Kidney (tissue), 14 donors: ENCODE measurements around the gene MYBBP1A. TPM values are rescaled to one million over a fixed set of nuclear protein-coding genes. Genes with fewer than 3 reads are reported as not detected.
A peak's percentile ranks its signal among the peaks of the same experiment; 100 is the strongest.

Experiments
- DNase-seq, 5 donors: peaks; one replicate each; pipeline ENCODE4 v3.0.0-alpha.2; 2013 to 2020
- FAIRE-seq: peaks from 2 replicates; lab custom pipeline; 2012; peaks lifted over from hg19 to GRCh38; lab: Jason Lieb, UNC
- H3K27ac ChIP-seq, 2 donors: one replicate each; pipeline ENCODE4 v1.7.0; 2013; ENCODE audit warnings: low read depth in 2 of 2, low read length in 2 of 2, inconsistent platforms in 1 of 2
- H3K27me3 ChIP-seq: one replicate; pipeline ENCODE4 v1.7.1; 2013; ENCODE audit warnings: low read length, inconsistent platforms; ENCODE audit not compliant: control insufficient read depth, insufficient read depth
- H3K36me3 ChIP-seq, 3 donors: one replicate each; pipeline versions ENCODE4 v1.7.0 to v1.7.1; 2013; ENCODE audit warnings: low read length in 3 of 3, control low read depth in 1 of 3, inconsistent platforms in 1 of 3; ENCODE audit not compliant: insufficient read depth in 3 of 3, control insufficient read depth in 2 of 3
- H3K4me1 ChIP-seq, 3 donors: one replicate each; pipeline versions ENCODE4 v1.7.0 to v1.7.1; 2013; ENCODE audit warnings: low read length in 3 of 3, inconsistent platforms in 1 of 3, low read depth in 1 of 3; ENCODE audit not compliant: control insufficient read depth in 2 of 3, insufficient read depth in 2 of 3
- H3K4me3 ChIP-seq, 3 donors: one replicate each; pipeline versions ENCODE4 v1.7.0 to v1.8.1; 2013; ENCODE audit warnings: low read length in 3 of 3, control low read depth in 1 of 3, inconsistent platforms in 1 of 3
- H3K9ac ChIP-seq, 3 donors: one replicate each; pipeline versions ENCODE4 v1.7.0 to v1.7.1; 2013; ENCODE audit warnings: low read length in 3 of 3, control low read depth in 1 of 3, inconsistent platforms in 1 of 3
- H3K9me3 ChIP-seq, 3 donors: one replicate each; pipeline versions ENCODE4 v1.7.0 to v1.7.1; 2013; ENCODE audit warnings: low read length in 3 of 3, control low read depth in 1 of 3, inconsistent platforms in 1 of 3; ENCODE audit not compliant: control insufficient read depth in 2 of 3, insufficient read depth in 1 of 3
- CTCF ChIP-seq: IDR thresholded peaks from 3 replicates; pipeline ENCODE4 v1.5.1; 2012; ENCODE audit warnings: mild to moderate bottlenecking, moderate library complexity, borderline replicate concordance; ENCODE audit not compliant: insufficient read depth; ENCODE audit errors: extremely low read depth
- intact Hi-C: fragments of 100-400 bp; cut with DNase I; formaldehyde crosslinking; loops from one replicate; pipeline ENCODE4 v1.11.1; 2022
- polyA plus RNA-seq: library from polyadenylated mRNA; stranded (reverse); fragments of 350-450 nt; fragmentation: Illumina TruSeq; extraction: RNeasy Lipid Tissue Mini Kit (QIAGEN cat#74804); gene quantifications from one replicate; pipeline ENCODE4 v1.2.3, GENCODE V29; 2014; ENCODE audit warnings: low read depth, low replicate concordance; ENCODE audit not compliant: insufficient read depth
- total RNA-seq: library from RNA; stranded (reverse); fragmentation: NEBNext Ultra II Directional; extraction: Animal tissue kit (Norgen Biotek cat#: 25700); gene quantifications from one replicate; pipeline ENCODE4 v1.2.1, GENCODE V29; 2021
- donor health status: control.
- donor health status: control.
- donor health status: control.
- donor health status: control.
- donor health status: control.
- donor health status: DM: yes; HTN: yes; CAD: no.
- donor health status: Normal renal cell carcinoma (clear cell type).

MYBBP1A gene
- total and polyA plus RNA-seq, 2 donors from 2014 or later: 11.9 to 51.6 TPM

DNA sequence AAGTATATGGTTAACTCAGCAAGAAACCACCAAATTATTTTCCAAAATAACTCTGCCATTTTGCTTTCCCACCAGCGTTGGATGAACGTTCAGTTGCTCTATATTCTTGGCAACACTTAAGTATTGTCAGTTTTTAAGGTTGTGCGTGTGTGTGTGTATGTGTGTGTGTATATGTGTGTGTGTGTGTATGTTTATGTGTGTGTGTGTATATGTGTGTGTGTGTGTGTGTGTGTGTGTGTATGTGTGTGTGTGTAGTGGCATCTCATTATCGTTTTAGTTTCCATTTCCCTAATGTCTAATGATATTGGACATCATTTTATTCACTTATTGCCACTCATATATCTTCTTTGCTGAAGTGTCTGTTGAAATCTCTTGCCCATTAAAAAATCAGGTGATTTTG lies 17.9 kb upstream of the MYBBP1A start:
- Histone ChIP-seq H3K4me1 (peaks cover 0 to 20% (median 19%) of the 10 kb centered on the region in 3 donors), H3K4me3 (no peak overlapping the region), H3K27ac (peak overlapping the region; percentile 81 to 89), H3K9me3 (no peaks in the 10 kb centered on the region), H3K36me3 (no peaks in the 10 kb centered on the region), H3K27me3 (no peaks in the 10 kb centered on the region), H3K9ac (no peak overlapping the region)
- FAIRE-seq (no peak), DNase-seq (no peak)
- intact Hi-C loops: no loop called here
- no peak for TF ChIP-seq CTCF

- DNase-seq: no peak
- H3K9me3 ChIP-seq: no peaks in the 10 kb centered on the region
- H3K27me3 ChIP-seq: no peaks in the 10 kb centered on the region
- H3K9ac ChIP-seq: no peak overlapping the region
- FAIRE-seq: no peak
- H3K4me1 ChIP-seq: peaks cover 0 to 20% (median 19%) of the 10 kb centered on the region in 3 donors
- no peak for TF ChIP-seq CTCF
- no peak overlapping the region for H3K27ac ChIP-seq
- H3K4me3 ChIP-seq: no peak overlapping the region
- intact Hi-C loops: no loop called here
- H3K36me3 ChIP-seq: no peaks in the 10 kb centered on the region
These were observed 16.9 kb upstream of the MYBBP1A start for GRCh38 chr17:4572131-4572530.

DNA sequence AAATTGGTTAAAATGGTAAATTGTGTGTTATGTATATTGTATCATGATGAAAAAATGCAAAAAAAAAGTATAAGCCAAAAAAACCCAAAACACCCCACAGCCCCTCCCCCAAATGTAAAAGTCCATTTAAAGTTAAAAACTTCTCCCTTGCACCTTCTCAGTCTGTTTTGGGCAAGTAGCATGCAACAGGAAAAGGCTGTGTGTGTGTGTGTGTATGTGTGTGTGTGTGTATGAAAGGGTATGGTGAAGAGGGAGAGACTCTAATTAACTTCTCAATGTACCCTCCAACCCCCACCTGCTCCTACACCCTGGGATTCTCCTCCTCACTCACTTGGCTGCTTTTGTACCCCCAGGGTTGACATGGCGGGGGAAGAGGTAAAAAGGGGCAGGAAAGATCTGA lies 14.4 kb upstream of the MYBBP1A start:
- Histone ChIP-seq H3K9me3 (no peaks in the 10 kb centered on the region), H3K36me3 (no peaks in the 10 kb centered on the region), H3K4me3 (no peak overlapping the region), H3K9ac (no peak overlapping the region), H3K4me1 (peaks cover 0 to 12% (median 11%) of the 10 kb centered on the region in 3 donors), H3K27ac (no peak overlapping the region), H3K27me3 (no peaks in the 10 kb centered on the region)
- intact Hi-C loops: loop anchor here (10.0 kb wide), 1 partner anchor 55 kb away; no protein-coding TSS in a partner anchor
- TF ChIP-seq CTCF: no peak
- FAIRE-seq (no peak), DNase-seq (no peak)

GRCh38 chr17:4566785-4567184 lies 11.6 kb upstream of the MYBBP1A start:
- intact Hi-C loops: loop anchor here (10.0 kb wide), 1 partner anchor 58 kb away; no protein-coding TSS in a partner anchor
- Histone ChIP-seq H3K4me3 (no peak overlapping the region), H3K9me3 (no peaks in the 10 kb centered on the region), H3K4me1 (peaks cover 0 to 9% (median 2%) of the 10 kb centered on the region in 3 donors), H3K27ac (no peak overlapping the region), H3K9ac (no peak overlapping the region), H3K27me3 (no peaks in the 10 kb centered on the region), H3K36me3 (no peaks in the 10 kb centered on the region)
- FAIRE-seq (no peak), DNase-seq (peak in 4 of 5 donors; percentile 79 to 91 (median 86))
- peak; percentile 76 for TF ChIP-seq CTCF
